Skeletal muscle satellite cell (primary cell): Measurements from ENCODE around the gene TXK.

Experiments used
- H3K27me3 ChIP-seq: 2 replicates; pipeline ENCODE4 v1.7.0; 2013; ENCODE audit warnings: low read length; ENCODE audit not compliant: control insufficient read depth, insufficient read depth
- H3K36me3 ChIP-seq: 2 replicates; pipeline ENCODE4 v1.7.0; 2013; ENCODE audit warnings: mild to moderate bottlenecking, control low read depth, low read length; ENCODE audit not compliant: insufficient read depth
- H3K4me1 ChIP-seq: 2 replicates; pipeline ENCODE4 v1.7.0; 2013; ENCODE audit warnings: low read length; ENCODE audit not compliant: control insufficient read depth, insufficient read depth
- H3K4me2 ChIP-seq: 2 replicates; pipeline ENCODE4 v1.7.0; 2013; ENCODE audit warnings: mild to moderate bottlenecking, low read length
- H3K4me3 ChIP-seq: 2 replicates; pipeline ENCODE4 v1.7.0; 2013; ENCODE audit warnings: low read length
- H3K9ac ChIP-seq: 2 replicates; pipeline ENCODE4 v1.7.0; 2013; ENCODE audit warnings: mild to moderate bottlenecking, low read depth, low read length, moderate library complexity
- H3K9me3 ChIP-seq: replicated peaks from 2 replicates; pipeline ENCODE4 v1.7.0; 2013; ENCODE audit warnings: mild to moderate bottlenecking, control low read depth, low read length

Gene TXK

DNA sequence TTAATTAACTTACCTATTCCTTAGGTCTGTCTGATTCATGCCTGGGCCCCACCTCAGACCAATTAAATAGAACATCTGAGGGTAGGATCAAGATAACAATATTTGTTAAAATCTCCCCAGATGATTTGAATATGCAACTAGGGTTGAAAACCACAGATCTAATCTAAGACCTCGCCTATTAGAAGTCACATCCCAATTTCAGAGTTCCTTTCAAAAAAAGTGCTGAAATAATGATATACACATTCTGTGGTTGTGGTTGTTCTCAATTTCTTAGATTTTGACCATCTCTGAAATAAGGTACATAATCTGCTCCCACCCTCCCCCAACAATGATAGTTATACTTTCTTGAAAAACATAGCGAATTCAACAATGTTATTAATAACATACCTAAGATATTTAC lies 89.8 kb downstream of the TXK start:
- Histone ChIP-seq H3K4me2 (no peak overlapping the region), H3K4me1 (no peaks in the 10 kb centered on the region), H3K4me3 (no peak overlapping the region), H3K27me3 (peaks cover 33% of the 10 kb centered on the region), H3K36me3 (no peaks in the 10 kb centered on the region), H3K9me3 (no peaks in the 10 kb centered on the region), H3K9ac (no peak overlapping the region)

GRCh38 chr4:48043504-48043903 lies 90.5 kb downstream of the TXK start:
- Histone ChIP-seq H3K4me1 (no peaks in the 10 kb centered on the region), H3K4me2 (no peak overlapping the region), H3K27me3 (peaks cover 33% of the 10 kb centered on the region), H3K9me3 (no peaks in the 10 kb centered on the region), H3K4me3 (no peak overlapping the region), H3K9ac (no peak overlapping the region), H3K36me3 (no peaks in the 10 kb centered on the region)

DNA sequence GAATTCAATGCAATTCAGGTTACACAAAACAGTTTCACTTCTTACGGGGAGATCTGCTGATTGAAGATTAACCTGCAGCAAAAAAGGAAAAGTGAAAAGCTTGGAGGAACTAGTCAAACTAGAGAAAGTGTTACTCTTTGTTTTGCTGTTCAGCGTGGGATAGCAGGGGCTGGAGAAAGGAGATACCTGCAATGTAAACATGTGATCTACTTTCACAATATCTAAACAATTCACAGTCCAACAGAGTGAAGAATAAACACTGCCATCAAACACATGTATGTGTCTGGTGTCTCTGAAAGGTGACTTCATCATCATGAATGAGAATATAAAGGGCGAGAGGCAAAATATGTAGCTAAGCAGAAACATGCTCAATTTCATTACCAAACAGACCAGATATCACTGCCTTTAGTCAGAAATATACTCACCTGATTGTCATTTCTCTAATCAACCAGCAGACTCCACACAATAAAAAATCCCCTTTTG lies 91.0 kb downstream of the TXK start:
- Histone ChIP-seq H3K4me2 (no peak overlapping the region), H3K9me3 (no peaks in the 10 kb centered on the region), H3K4me3 (no peak overlapping the region), H3K27me3 (peaks cover 32% of the 10 kb centered on the region), H3K4me1 (no peaks in the 10 kb centered on the region), H3K36me3 (no peaks in the 10 kb centered on the region), H3K9ac (no peak overlapping the region)

- Histone ChIP-seq H3K9ac (no peak overlapping the region), H3K36me3 (no peaks in the 10 kb centered on the region), H3K4me2 (no peak overlapping the region), H3K9me3 (no peaks in the 10 kb centered on the region), H3K4me1 (no peaks in the 10 kb centered on the region), H3K4me3 (no peak overlapping the region), H3K27me3 (peaks cover 23% of the 10 kb centered on the region)
These were observed 92.4 kb downstream of the TXK start for GRCh38 chr4:48041535-48042137.

DNA sequence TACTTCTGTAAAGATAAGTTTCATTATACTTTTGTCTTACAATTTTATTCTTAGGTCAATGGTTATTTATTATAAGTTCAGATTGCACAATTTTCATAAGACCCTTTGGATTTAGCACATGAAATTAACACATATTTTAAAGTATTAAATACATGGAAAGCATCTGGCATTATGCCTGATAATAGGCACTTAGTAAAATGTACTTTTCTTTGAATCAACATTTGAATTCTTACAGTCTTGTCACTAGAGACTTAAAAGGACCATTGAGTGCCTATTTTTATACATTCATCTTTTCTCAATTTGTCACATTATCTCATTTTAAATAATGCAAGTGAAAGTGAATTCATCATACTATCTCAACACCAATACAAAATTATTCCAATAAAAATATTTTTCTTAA lies 94.5 kb downstream of the TXK start:
- Histone ChIP-seq H3K4me3 (no peak overlapping the region), H3K4me1 (no peaks in the 10 kb centered on the region), H3K9me3 (no peaks in the 10 kb centered on the region), H3K4me2 (no peak overlapping the region), H3K9ac (no peak overlapping the region), H3K36me3 (no peaks in the 10 kb centered on the region), H3K27me3 (peaks cover 14% of the 10 kb centered on the region)

DNA sequence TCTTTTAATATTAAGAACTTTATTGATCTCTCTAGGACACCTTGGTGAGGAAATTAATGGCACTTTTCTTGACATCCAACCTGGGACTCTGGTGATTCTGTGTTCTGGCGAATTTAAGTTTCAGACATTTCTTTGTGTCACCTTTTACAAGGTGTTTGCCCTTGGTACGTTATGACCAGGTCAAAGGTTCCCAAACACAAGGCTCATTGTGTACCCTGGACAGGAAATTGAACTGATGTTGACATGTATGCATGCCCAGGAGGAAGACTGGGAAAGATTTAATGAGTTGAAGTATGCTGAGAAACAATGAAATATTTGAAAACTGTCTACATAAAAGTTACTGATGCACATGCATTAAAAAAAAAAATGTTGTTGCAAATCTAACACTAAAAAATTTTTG lies 95.4 kb downstream of the TXK start:
- H3K4me1 ChIP-seq: no peaks in the 10 kb centered on the region
- H3K36me3 ChIP-seq: no peaks in the 10 kb centered on the region
- H3K27me3 ChIP-seq: peaks cover 13% of the 10 kb centered on the region
- H3K9ac ChIP-seq: no peak overlapping the region
- H3K4me2 ChIP-seq: no peak overlapping the region
- H3K4me3 ChIP-seq: no peak overlapping the region
- H3K9me3 ChIP-seq: no peaks in the 10 kb centered on the region

- no peak overlapping the region for H3K4me3 ChIP-seq
- H3K36me3 ChIP-seq: no peaks in the 10 kb centered on the region
- H3K27me3 ChIP-seq: peaks cover 3% of the 10 kb centered on the region
- H3K9me3 ChIP-seq: no peaks in the 10 kb centered on the region
- no peak overlapping the region for H3K9ac ChIP-seq
- no peaks in the 10 kb centered on the region for H3K4me1 ChIP-seq
- no peak overlapping the region for H3K4me2 ChIP-seq
These were observed 97.0 kb downstream of the TXK start for GRCh38 chr4:48037117-48037462.

GRCh38 chr4:48035952-48036351 lies 98.1 kb downstream of the TXK start:
- H3K4me3 ChIP-seq: no peak overlapping the region
- H3K4me1 ChIP-seq: no peaks in the 10 kb centered on the region
- H3K9ac ChIP-seq: no peak overlapping the region
- no peaks in the 10 kb centered on the region for H3K36me3 ChIP-seq
- no peaks in the 10 kb centered on the region for H3K27me3 ChIP-seq
- H3K9me3 ChIP-seq: no peaks in the 10 kb centered on the region
- H3K4me2 ChIP-seq: no peak overlapping the region

DNA sequence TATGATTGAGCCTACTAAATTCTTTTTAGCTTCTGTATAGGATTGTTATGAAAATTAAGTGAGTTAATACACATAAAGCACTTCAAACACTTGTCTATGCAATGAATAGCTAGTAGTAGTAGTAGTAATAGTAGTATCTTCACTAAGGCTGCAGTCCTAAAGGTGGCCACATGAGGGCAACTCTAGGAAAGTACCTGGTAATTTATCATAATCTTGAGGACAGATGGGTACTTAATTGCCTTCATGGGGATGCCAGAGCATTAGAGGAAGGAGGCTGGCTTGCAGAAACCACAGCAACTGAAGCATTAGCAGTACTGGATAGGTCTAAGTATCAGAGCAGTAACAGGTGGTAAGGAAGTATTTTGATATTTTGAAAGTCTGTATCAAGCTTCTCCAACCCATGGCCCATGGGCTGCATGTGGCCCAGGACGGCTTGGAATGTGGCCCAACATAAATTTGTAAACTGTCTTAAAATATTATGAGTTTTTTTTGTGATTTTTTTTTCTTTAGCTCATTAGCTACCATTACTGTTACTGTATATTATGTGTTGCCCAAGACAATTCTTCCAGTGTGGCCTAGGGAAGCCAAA lies 100.1 kb downstream of the TXK start:
- Histone ChIP-seq H3K9ac (no peak overlapping the region), H3K27me3 (no peaks in the 10 kb centered on the region), H3K36me3 (no peaks in the 10 kb centered on the region), H3K4me2 (no peak overlapping the region), H3K4me1 (no peaks in the 10 kb centered on the region), H3K4me3 (no peak overlapping the region), H3K9me3 (no peaks in the 10 kb centered on the region)

DNA sequence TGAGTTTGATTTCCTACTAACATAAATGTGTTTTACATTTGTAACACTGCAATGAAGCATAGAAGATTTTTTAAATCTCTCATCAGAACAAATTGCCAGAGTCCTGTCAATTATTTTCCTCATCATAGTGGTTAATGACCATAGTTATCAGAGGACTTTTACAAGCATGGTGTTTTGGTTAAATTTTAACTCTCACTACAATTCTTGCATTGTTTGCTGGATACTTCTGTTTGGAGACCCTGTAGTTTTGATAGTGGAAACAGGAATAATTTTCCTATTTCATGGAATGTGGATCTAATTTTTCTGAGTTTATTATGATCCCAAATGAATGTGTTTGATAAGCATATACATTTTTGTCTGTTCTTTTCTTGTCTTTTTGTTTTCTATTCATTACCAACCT lies 100.6 kb downstream of the TXK start:
- Histone ChIP-seq H3K9ac (no peak overlapping the region), H3K27me3 (no peaks in the 10 kb centered on the region), H3K4me3 (no peak overlapping the region), H3K4me2 (no peak overlapping the region), H3K4me1 (no peaks in the 10 kb centered on the region), H3K36me3 (no peaks in the 10 kb centered on the region), H3K9me3 (no peaks in the 10 kb centered on the region)

GRCh38 chr4:48032721-48033120 lies 101.3 kb downstream of the TXK start:
- H3K4me2 ChIP-seq: no peak overlapping the region
- no peaks in the 10 kb centered on the region for H3K27me3 ChIP-seq
- no peaks in the 10 kb centered on the region for H3K9me3 ChIP-seq
- H3K36me3 ChIP-seq: no peaks in the 10 kb centered on the region
- no peaks in the 10 kb centered on the region for H3K4me1 ChIP-seq
- H3K9ac ChIP-seq: no peak overlapping the region
- H3K4me3 ChIP-seq: no peak overlapping the region

GRCh38 chr4:48031802-48032525 lies 102.1 kb downstream of the TXK start:
- Histone ChIP-seq H3K27me3 (no peaks in the 10 kb centered on the region), H3K36me3 (no peaks in the 10 kb centered on the region), H3K4me3 (no peak overlapping the region), H3K4me2 (no peak overlapping the region), H3K9ac (no peak overlapping the region), H3K4me1 (no peaks in the 10 kb centered on the region), H3K9me3 (no peaks in the 10 kb centered on the region)
